H1 (cell line): ENCODE data around the gene YARS1. TPM values are rescaled to one million over a fixed set of nuclear protein-coding genes. Genes with fewer than 3 reads are reported as not detected.

Experiments used
- CTCF ChIA-PET: fragments of 300-600 bp; sonication (Branson Sonifier 250); formaldehyde crosslinking; loops from one replicate; lab custom pipeline; 2021; ENCODE audit not compliant: partially characterized antibody; lab: Charles Lee
- POLR2A ChIA-PET: fragments of 300-600 bp; sonication (Branson Sonifier 250); formaldehyde crosslinking; loops from one replicate; lab custom pipeline; 2021; ENCODE audit warnings: inconsistent platforms; ENCODE audit not compliant: partially characterized antibody; lab: Charles Lee
- DNase-seq, 2 experiments: peaks; one replicate each; pipeline versions ENCODE4 v3.0.0 to v3.0.0-alpha.2; 2010 to 2022; ENCODE audit warnings: low spot score in 2 of 2, low read depth in 1 of 2, mixed read lengths in 1 of 2
- FAIRE-seq: peaks from 2 replicates; lab custom pipeline; 2011; peaks lifted over from hg19 to GRCh38; lab: Jason Lieb, UNC
- H2AFZ ChIP-seq: 2 replicates; pipeline ENCODE4 v1.8.1; 2012; ENCODE audit warnings: low read length, inconsistent platforms
- H2AK5ac ChIP-seq: 2 replicates; pipeline ENCODE4 v1.6.1; 2013; ENCODE audit warnings: low read depth, low read length
- H2BK120ac ChIP-seq: replicated peaks from 2 replicates; pipeline ENCODE3; 2013; ENCODE audit warnings: low read depth, low read length, inconsistent platforms
- H2BK12ac ChIP-seq: 2 replicates; pipeline ENCODE4 v1.6.1; 2013; ENCODE audit warnings: low read depth, low read length
- H2BK15ac ChIP-seq: 2 replicates; pipeline ENCODE4 v1.6.1; 2013; ENCODE audit warnings: low read length
- H2BK20ac ChIP-seq: 2 replicates; pipeline ENCODE4 v1.6.1; 2013; ENCODE audit warnings: low read length
- H2BK5ac ChIP-seq: 2 replicates; pipeline ENCODE4 v1.6.1; 2013; ENCODE audit warnings: low read depth, low read length
- H3K14ac ChIP-seq: 2 replicates; pipeline ENCODE4 v1.6.1; 2013; ENCODE audit warnings: inconsistent platforms; ENCODE audit not compliant: insufficient read length
- H3K18ac ChIP-seq: 2 replicates; pipeline ENCODE4 v1.6.1; 2013; ENCODE audit warnings: low read length; ENCODE audit errors: extremely low read depth
- H3K23ac ChIP-seq: 2 replicates; pipeline ENCODE4 v1.6.1; 2013; ENCODE audit warnings: inconsistent platforms; ENCODE audit not compliant: insufficient read length
- H3K23me2 ChIP-seq: 2 replicates; pipeline ENCODE4 v1.6.1; 2013; ENCODE audit warnings: low read depth, low read length
- H3K27ac ChIP-seq: 2 replicates; pipeline ENCODE4 v1.6.1; 2011; ENCODE audit warnings: low read depth, low read length, inconsistent platforms
- H3K27me3 ChIP-seq, 4 experiments: replicated peaks in 1 of 4; 1 replicate in 1 of 4; 2 replicates in 3 of 4; pipeline versions ENCODE4 v1.6.1 to v1.8.1; 2011 to 2013; ENCODE audit warnings: low read length in 3 of 4, mild to moderate bottlenecking in 3 of 4, inconsistent platforms in 2 of 4, mixed read lengths in 2 of 4, moderate library complexity in 1 of 4; ENCODE audit not compliant: control insufficient read depth in 3 of 4, insufficient read depth in 3 of 4; ENCODE audit errors: extremely low read depth in 1 of 4
- H3K36me3 ChIP-seq, 4 experiments: 2 replicates each; pipeline versions ENCODE4 v1.6.1 to v1.8.1; 2011 to 2013; ENCODE audit warnings: mild to moderate bottlenecking in 4 of 4, low read length in 3 of 4, moderate library complexity in 2 of 4, control low read depth in 1 of 4, inconsistent platforms in 1 of 4; ENCODE audit not compliant: insufficient read depth in 4 of 4, control insufficient read depth in 2 of 4
- H3K4ac ChIP-seq: replicated peaks from 2 replicates; pipeline ENCODE3; 2013; ENCODE audit warnings: low read length, low read depth, mixed read lengths, inconsistent platforms; ENCODE audit not compliant: insufficient read length
- H3K4me1 ChIP-seq, 4 experiments: replicated peaks in 1 of 4; 1 replicate in 1 of 4; 2 replicates in 3 of 4; pipeline versions ENCODE4 v1.6.1 to v1.8.1; 2011 to 2013; ENCODE audit warnings: low read length in 3 of 4, inconsistent platforms in 2 of 4, mixed read lengths in 1 of 4; ENCODE audit not compliant: insufficient read depth in 4 of 4, control insufficient read depth in 3 of 4
- H3K4me2 ChIP-seq, 2 experiments: 2 replicates each; pipeline versions ENCODE4 v1.6.1 to v1.8.1; 2011 to 2013; ENCODE audit warnings: low read depth in 2 of 2, low read length in 2 of 2, control low read depth in 1 of 2, inconsistent platforms in 1 of 2, mild to moderate bottlenecking in 1 of 2; ENCODE audit not compliant: insufficient read depth in 1 of 2
- H3K4me3 ChIP-seq, 4 experiments: fragments of 200-600, 300-600 bp in 1 of 4; sonication (generic), shearing (Covaris generic), sonication (Bioruptor Twin) in 1 of 4; 2 replicates each; pipeline versions ENCODE4 v1.5.1 to v1.8.1; 2011 to 2016; ENCODE audit warnings: low read length in 4 of 4, low read depth in 3 of 4, control low read depth in 2 of 4, inconsistent platforms in 2 of 4, mild to moderate bottlenecking in 2 of 4, mixed read lengths in 1 of 4, moderate library complexity in 1 of 4; ENCODE audit not compliant: insufficient read depth in 2 of 4; ENCODE audit errors: extremely low read depth in 1 of 4
- H3K56ac ChIP-seq: replicated peaks from 2 replicates; pipeline ENCODE3; 2013; ENCODE audit warnings: low read depth, mild to moderate bottlenecking, mixed read lengths, low read length, inconsistent platforms; ENCODE audit not compliant: insufficient read length
- H3K79me1 ChIP-seq: 2 replicates; pipeline ENCODE4 v1.6.1; 2013; ENCODE audit warnings: low read depth, low read length, control low read depth
- H3K79me2 ChIP-seq, 2 experiments: 2 replicates each; pipeline versions ENCODE4 v1.6.1 to v1.8.1; 2012 to 2013; ENCODE audit warnings: low read length in 2 of 2, mild to moderate bottlenecking in 2 of 2, inconsistent platforms in 1 of 2; ENCODE audit not compliant: insufficient read depth in 2 of 2, control insufficient read depth in 1 of 2
- H3K9ac ChIP-seq, 4 experiments: replicated peaks in 1 of 4; 1 replicate in 1 of 4; 2 replicates in 3 of 4; pipeline versions ENCODE4 v1.6.1 to v1.8.1; 2011 to 2013; ENCODE audit warnings: low read depth in 3 of 4, low read length in 3 of 4, control low read depth in 2 of 4, mild to moderate bottlenecking in 2 of 4, moderate library complexity in 2 of 4, inconsistent platforms in 1 of 4; ENCODE audit errors: extremely low read depth in 1 of 4
- H3K9me3 ChIP-seq, 2 experiments: 2 replicates each; pipeline versions ENCODE4 v1.6.1 to v1.8.1; 2012 to 2013; ENCODE audit warnings: mild to moderate bottlenecking in 2 of 2, moderate library complexity in 2 of 2, control low read depth in 1 of 2, inconsistent platforms in 1 of 2, low read depth in 1 of 2, low read length in 1 of 2, mixed read lengths in 1 of 2; ENCODE audit not compliant: insufficient read depth in 2 of 2
- H4K20me1 ChIP-seq, 2 experiments: replicated peaks in 1 of 2; 2 replicates each; pipeline versions ENCODE3 to v1.8.1; 2011 to 2013; ENCODE audit warnings: inconsistent platforms in 2 of 2, low read length in 2 of 2, mild to moderate bottlenecking in 1 of 2; ENCODE audit not compliant: insufficient read depth in 2 of 2, control insufficient read depth in 1 of 2
- H4K5ac ChIP-seq: 2 replicates; pipeline ENCODE4 v1.6.1; 2013; ENCODE audit warnings: low read length, low read depth, mixed read lengths, inconsistent platforms; ENCODE audit not compliant: insufficient read length
- H4K8ac ChIP-seq: 2 replicates; pipeline ENCODE4 v1.8.0; 2013; ENCODE audit warnings: mild to moderate bottlenecking, moderate library complexity, low read length, inconsistent platforms; ENCODE audit not compliant: insufficient read depth; ENCODE audit errors: extremely low read depth
- H4K91ac ChIP-seq: replicated peaks from 2 replicates; pipeline ENCODE3; 2013; ENCODE audit warnings: low read length, mixed read lengths, inconsistent platforms; ENCODE audit not compliant: insufficient read length
- CHD1 ChIP-seq: IDR thresholded peaks from 2 replicates; pipeline ENCODE4 v1.6.1; 2012; ENCODE audit warnings: low read depth, low read length, improper control_type of control experiment
- CHD2 ChIP-seq: IDR thresholded peaks from 2 replicates; pipeline ENCODE4 v1.6.1; 2012; ENCODE audit warnings: low read length, improper control_type of control experiment
- EP300 ChIP-seq, 2 experiments: IDR thresholded peaks; 1 replicate in 1 of 2; 2 replicates in 1 of 2; pipeline ENCODE4 v1.6.1; 2011 to 2012; ENCODE audit warnings: low read depth in 2 of 2, low read length in 2 of 2, mild to moderate bottlenecking in 2 of 2, borderline replicate concordance in 1 of 2, inconsistent platforms in 1 of 2, moderate library complexity in 1 of 2
- GTF2F1 ChIP-seq: IDR thresholded peaks from 2 replicates; pipeline ENCODE4 v1.6.1; 2012; ENCODE audit warnings: low read depth, low read length, improper control_type of control experiment, borderline replicate concordance
- JUN ChIP-seq: IDR thresholded peaks from 2 replicates; pipeline ENCODE4 v1.6.1; 2011; ENCODE audit warnings: low read depth, mild to moderate bottlenecking, improper control_type of control experiment, low read length
- MAX ChIP-seq: IDR thresholded peaks from 2 replicates; pipeline ENCODE4 v1.6.1; 2012; ENCODE audit warnings: inconsistent platforms
- SIRT6 ChIP-seq: IDR thresholded peaks from one replicate; pipeline ENCODE4 v1.7.1; 2012; ENCODE audit warnings: low read length, inconsistent platforms
- SP4 ChIP-seq: IDR thresholded peaks from 2 replicates; pipeline ENCODE4 v1.6.1; 2012; ENCODE audit warnings: low read length, inconsistent platforms
- SUZ12 ChIP-seq: fragments of 200-600 bp; sonication (generic); IDR thresholded peaks from 2 replicates; pipeline ENCODE4 v1.6.1; 2012; ENCODE audit warnings: mild to moderate bottlenecking, inconsistent platforms, low read length, moderate library complexity, mixed read lengths
- TAF7 ChIP-seq: optimal IDR thresholded peaks from 2 replicates; pipeline ENCODE3; 2011; ENCODE audit warnings: low read depth, mild to moderate bottlenecking, inconsistent platforms, low read length, moderate library complexity, borderline replicate concordance
- USF2 ChIP-seq: IDR thresholded peaks from 2 replicates; pipeline ENCODE4 v1.6.1; 2011; ENCODE audit warnings: low read length, improper control_type of control experiment
- WGBS, 2 experiments: shearing (Covaris generic) in 1 of 2; methylation state at CpG; one replicate each; pipeline versions ENCODE4 v1.1.6 to v1.1.7; 2013 to 2015; ENCODE audit warnings: low lambda C conversion rate in 2 of 2, mixed read lengths in 2 of 2, inconsistent platforms in 1 of 2, low coverage in 1 of 2, missing lambda C conversion rate in 1 of 2; ENCODE audit not compliant: insufficient replicate concordance in 2 of 2, insufficient coverage in 1 of 2, insufficient read length in 1 of 2; ENCODE audit errors: extremely low coverage in 1 of 2, missing lambda C conversion rate in 1 of 2; 5-methylcytosine and 5-hydroxymethylcytosine counted together
- polyA plus RNA-seq, 7 experiments: library from polyadenylated mRNA; depleted of rRNA in 3 of 7; stranded (reverse) in 5 of 7; unstranded in 2 of 7; fragments of >200 nt in 5 of 7; fragments of 200-250 nt in 2 of 7; gene quantifications; 1 replicate in 5 of 7; 2 replicates in 1 of 7; 4 replicates in 1 of 7; pipeline versions ENCODE4 v1.2.1 to v1.2.3, GENCODE V29; 2011 to 2013; ENCODE audit warnings: missing spikeins in 2 of 7, mixed read lengths in 2 of 7
- total RNA-seq: library from RNA; stranded (reverse); fragmentation: NEBNext Ultra II Directional; extraction: Animal tissue kit (Norgen Biotek cat#: 25700); gene quantifications from 2 replicates; pipeline ENCODE4 v1.2.1, GENCODE V29; 2021

YARS1 gene
- total and polyA plus RNA-seq, 2 of the 8 experiments (the other 6 are each of a cell fraction or from before 2014, with no cell fraction given) = 47.1 to 226 TPM

GRCh38 chr1:32770741-32771548 is 46.2 kb downstream of the YARS1 start:
- 90% methylated on average over 7 of the region's 18 CpGs; no CpG with 5 or more reads in 1 of the 2 experiments for WGBS, 2 experiments
- peaks cover 10% of the 10 kb centered on the region; the same call in 1 of the 2 replicates for H3K23me2 ChIP-seq
- peaks cover 11% of the 10 kb centered on the region for H3K79me1 ChIP-seq
- H3K18ac ChIP-seq = no peak overlapping the region; the same call in 1 of the 2 replicates
- H2BK5ac ChIP-seq = no peak overlapping the region
- H2BK15ac ChIP-seq = no peak overlapping the region
- H3K27ac ChIP-seq = no peak overlapping the region
- ChIA-PET POLR2A (interaction anchor here (0.8 to 12.6 kb wide), 12 partner anchors 12 to 68 kb away, joined by 3 to 295 read pairs (median 10); partner anchors contain the start of genes S100PBP, SYNC and YARS1), CTCF (interaction anchor here (0.7 to 12.2 kb wide), 12 partner anchors 8 to 233 kb away, joined by 3 to 329 read pairs (median 6); partner anchors contain the start of gene SYNC)
- H3K4me1 ChIP-seq = peaks cover 7 to 35% (median 19%) of the 10 kb centered on the region in 4 experiments
- H3K36me3 ChIP-seq = peaks cover 12 to 58% (median 28%) of the 10 kb centered on the region in 4 experiments; a peak in 7 of 8 replicates
- H4K91ac ChIP-seq = no peak overlapping the region
- no peak overlapping the region for H3K56ac ChIP-seq
- no peak overlapping the region for H4K8ac ChIP-seq
- no peak overlapping the region for H3K14ac ChIP-seq
- no peak overlapping the region for H2AFZ ChIP-seq
- no peak overlapping the region for H3K4ac ChIP-seq
- H3K9me3 ChIP-seq = no peaks in the 10 kb centered on the region
- H2BK12ac ChIP-seq = no peak overlapping the region
- DNase-seq = no peak
- peaks cover 5 to 24% of the 10 kb centered on the region in 2 experiments for H3K79me2 ChIP-seq
- H2BK120ac ChIP-seq = no peak overlapping the region
- no peak overlapping the region for H2BK20ac ChIP-seq
- no peak for FAIRE-seq
- H3K4me2 ChIP-seq = no peak overlapping the region
- no peak overlapping the region for H3K23ac ChIP-seq
- H3K9ac ChIP-seq = no peak overlapping the region
- H3K4me3 ChIP-seq = no peak overlapping the region
- H4K5ac ChIP-seq = no peak overlapping the region
- peaks cover 7 to 22% of the 10 kb centered on the region in 2 experiments for H4K20me1 ChIP-seq
- no peaks in the 10 kb centered on the region for H3K27me3 ChIP-seq
- H2AK5ac ChIP-seq = no peak overlapping the region
- TF ChIP-seq TAF7 (no peak), MAX (no peak), GTF2F1 (no peak), SP4 (no peak), EP300 (IDR thresholded peaks at IDR 0.05; ENCODE audit: borderline replicate concordance in 1 of 2, low read depth in 2 of 2, low read length in 2 of 2) (no peak), SIRT6 (no peak), CHD2 (no peak), JUN (no peak), SUZ12 (no peak), CHD1 (no peak), USF2 (no peak)
